ENCODE results near the gene ELMO3.

The ELMO3 gene

GRCh38 chr16:67226804-67227566, 28.1 kb downstream of the ELMO3 start, which contains the start of gene TMEM208:
Gene TMEM208, plus strand, starts transcription at chr16:67227130. Its CDS starts 89 bp downstream, at chr16:67227219.
- DNase-seq = peak; percentile 98 to 99

GRCh38 chr16:67227567-67227921, 28.6 kb downstream of the ELMO3 start:
- no peak for DNase-seq

GRCh38 chr16:67228034-67228785, 29.3 kb downstream of the ELMO3 start:
- no peak for DNase-seq

- DNase-seq = no peak
Measured at GRCh38 chr16:67228905-67229304, 30.0 kb downstream of the ELMO3 start.

- no peak for DNase-seq
Measured at GRCh38 chr16:67229906-67230808, 31.2 kb downstream of the ELMO3 start.

- no peak for DNase-seq
Measured at GRCh38 chr16:67230809-67231660, 32.1 kb downstream of the ELMO3 start.

GRCh38 chr16:67233596-67233995, 34.7 kb downstream of the ELMO3 start:
- no peak for DNase-seq

GRCh38 chr16:67234180-67234597, 35.3 kb downstream of the ELMO3 start:
- no peak for DNase-seq

- DNase-seq = peak; percentile 36 to 72
Measured at GRCh38 chr16:67235816-67236562, 37.1 kb downstream of the ELMO3 start.

- DNase-seq = peak; percentile 72 to 86
Measured at GRCh38 chr16:67236563-67237395, 37.8 kb downstream of the ELMO3 start.

- no peak for DNase-seq
Measured at GRCh38 chr16:67237396-67238277, 38.7 kb downstream of the ELMO3 start.

- no peak for DNase-seq
Measured at GRCh38 chr16:67238278-67238575, 39.3 kb downstream of the ELMO3 start.

- DNase-seq = no peak
Measured at GRCh38 chr16:67238806-67239470, 40.0 kb downstream of the ELMO3 start.

- DNase-seq = no peak
Measured at GRCh38 chr16:67240506-67240905, 41.6 kb downstream of the ELMO3 start.

- DNase-seq = no peak
Measured at GRCh38 chr16:67241008-67241900, 42.3 kb downstream of the ELMO3 start.

- no peak for DNase-seq
Measured at GRCh38 chr16:67242138-67242730, 43.3 kb downstream of the ELMO3 start.

GRCh38 chr16:67243481-67243880, 44.5 kb downstream of the ELMO3 start:
- no peak for DNase-seq

Data from CD4-positive, alpha-beta T cell treated with Interleukin-1 beta for 1 hour (primary cell).